H1 (cell line): ENCODE data around the gene MLNR. TPM values are rescaled to one million over a fixed set of nuclear protein-coding genes. Genes with fewer than 3 reads are reported as not detected.

ENCODE experiments used
- CTCF ChIA-PET: fragments of 300-600 bp; sonication (Branson Sonifier 250); formaldehyde crosslinking; loops from one replicate; lab custom pipeline; 2021; ENCODE audit not compliant: partially characterized antibody; lab: Charles Lee
- POLR2A ChIA-PET: fragments of 300-600 bp; sonication (Branson Sonifier 250); formaldehyde crosslinking; loops from one replicate; lab custom pipeline; 2021; ENCODE audit warnings: inconsistent platforms; ENCODE audit not compliant: partially characterized antibody; lab: Charles Lee
- DNase-seq, 2 experiments: peaks; one replicate each; pipeline versions ENCODE4 v3.0.0 to v3.0.0-alpha.2; 2010 to 2022; ENCODE audit warnings: low spot score in 2 of 2, low read depth in 1 of 2, mixed read lengths in 1 of 2
- FAIRE-seq: peaks from 2 replicates; lab custom pipeline; 2011; peaks lifted over from hg19 to GRCh38; lab: Jason Lieb, UNC
- H2AFZ ChIP-seq: 2 replicates; pipeline ENCODE4 v1.8.1; 2012; ENCODE audit warnings: low read length, inconsistent platforms
- H2AK5ac ChIP-seq: 2 replicates; pipeline ENCODE4 v1.6.1; 2013; ENCODE audit warnings: low read depth, low read length
- H2BK120ac ChIP-seq: replicated peaks from 2 replicates; pipeline ENCODE3; 2013; ENCODE audit warnings: low read depth, low read length, inconsistent platforms
- H2BK12ac ChIP-seq: 2 replicates; pipeline ENCODE4 v1.6.1; 2013; ENCODE audit warnings: low read depth, low read length
- H2BK15ac ChIP-seq: 2 replicates; pipeline ENCODE4 v1.6.1; 2013; ENCODE audit warnings: low read length
- H2BK20ac ChIP-seq: 2 replicates; pipeline ENCODE4 v1.6.1; 2013; ENCODE audit warnings: low read length
- H2BK5ac ChIP-seq: 2 replicates; pipeline ENCODE4 v1.6.1; 2013; ENCODE audit warnings: low read depth, low read length
- H3K14ac ChIP-seq: 2 replicates; pipeline ENCODE4 v1.6.1; 2013; ENCODE audit warnings: inconsistent platforms; ENCODE audit not compliant: insufficient read length
- H3K18ac ChIP-seq: 2 replicates; pipeline ENCODE4 v1.6.1; 2013; ENCODE audit warnings: low read length; ENCODE audit errors: extremely low read depth
- H3K23ac ChIP-seq: 2 replicates; pipeline ENCODE4 v1.6.1; 2013; ENCODE audit warnings: inconsistent platforms; ENCODE audit not compliant: insufficient read length
- H3K23me2 ChIP-seq: 2 replicates; pipeline ENCODE4 v1.6.1; 2013; ENCODE audit warnings: low read depth, low read length
- H3K27ac ChIP-seq: 2 replicates; pipeline ENCODE4 v1.6.1; 2011; ENCODE audit warnings: low read depth, low read length, inconsistent platforms
- H3K27me3 ChIP-seq, 4 experiments: replicated peaks in 1 of 4; 1 replicate in 1 of 4; 2 replicates in 3 of 4; pipeline versions ENCODE4 v1.6.1 to v1.8.1; 2011 to 2013; ENCODE audit warnings: low read length in 3 of 4, mild to moderate bottlenecking in 3 of 4, inconsistent platforms in 2 of 4, mixed read lengths in 2 of 4, moderate library complexity in 1 of 4; ENCODE audit not compliant: control insufficient read depth in 3 of 4, insufficient read depth in 3 of 4; ENCODE audit errors: extremely low read depth in 1 of 4
- H3K36me3 ChIP-seq, 4 experiments: 2 replicates each; pipeline versions ENCODE4 v1.6.1 to v1.8.1; 2011 to 2013; ENCODE audit warnings: mild to moderate bottlenecking in 4 of 4, low read length in 3 of 4, moderate library complexity in 2 of 4, control low read depth in 1 of 4, inconsistent platforms in 1 of 4; ENCODE audit not compliant: insufficient read depth in 4 of 4, control insufficient read depth in 2 of 4
- H3K4ac ChIP-seq: replicated peaks from 2 replicates; pipeline ENCODE3; 2013; ENCODE audit warnings: low read length, low read depth, mixed read lengths, inconsistent platforms; ENCODE audit not compliant: insufficient read length
- H3K4me1 ChIP-seq, 4 experiments: replicated peaks in 1 of 4; 1 replicate in 1 of 4; 2 replicates in 3 of 4; pipeline versions ENCODE4 v1.6.1 to v1.8.1; 2011 to 2013; ENCODE audit warnings: low read length in 3 of 4, inconsistent platforms in 2 of 4, mixed read lengths in 1 of 4; ENCODE audit not compliant: insufficient read depth in 4 of 4, control insufficient read depth in 3 of 4
- H3K4me2 ChIP-seq, 2 experiments: 2 replicates each; pipeline versions ENCODE4 v1.6.1 to v1.8.1; 2011 to 2013; ENCODE audit warnings: low read depth in 2 of 2, low read length in 2 of 2, control low read depth in 1 of 2, inconsistent platforms in 1 of 2, mild to moderate bottlenecking in 1 of 2; ENCODE audit not compliant: insufficient read depth in 1 of 2
- H3K4me3 ChIP-seq, 4 experiments: fragments of 200-600, 300-600 bp in 1 of 4; sonication (generic), shearing (Covaris generic), sonication (Bioruptor Twin) in 1 of 4; 2 replicates each; pipeline versions ENCODE4 v1.5.1 to v1.8.1; 2011 to 2016; ENCODE audit warnings: low read length in 4 of 4, low read depth in 3 of 4, control low read depth in 2 of 4, inconsistent platforms in 2 of 4, mild to moderate bottlenecking in 2 of 4, mixed read lengths in 1 of 4, moderate library complexity in 1 of 4; ENCODE audit not compliant: insufficient read depth in 2 of 4; ENCODE audit errors: extremely low read depth in 1 of 4
- H3K56ac ChIP-seq: replicated peaks from 2 replicates; pipeline ENCODE3; 2013; ENCODE audit warnings: low read depth, mild to moderate bottlenecking, mixed read lengths, low read length, inconsistent platforms; ENCODE audit not compliant: insufficient read length
- H3K79me1 ChIP-seq: 2 replicates; pipeline ENCODE4 v1.6.1; 2013; ENCODE audit warnings: low read depth, low read length, control low read depth
- H3K79me2 ChIP-seq, 2 experiments: 2 replicates each; pipeline versions ENCODE4 v1.6.1 to v1.8.1; 2012 to 2013; ENCODE audit warnings: low read length in 2 of 2, mild to moderate bottlenecking in 2 of 2, inconsistent platforms in 1 of 2; ENCODE audit not compliant: insufficient read depth in 2 of 2, control insufficient read depth in 1 of 2
- H3K9ac ChIP-seq, 4 experiments: replicated peaks in 1 of 4; 1 replicate in 1 of 4; 2 replicates in 3 of 4; pipeline versions ENCODE4 v1.6.1 to v1.8.1; 2011 to 2013; ENCODE audit warnings: low read depth in 3 of 4, low read length in 3 of 4, control low read depth in 2 of 4, mild to moderate bottlenecking in 2 of 4, moderate library complexity in 2 of 4, inconsistent platforms in 1 of 4; ENCODE audit errors: extremely low read depth in 1 of 4
- H3K9me3 ChIP-seq, 2 experiments: 2 replicates each; pipeline versions ENCODE4 v1.6.1 to v1.8.1; 2012 to 2013; ENCODE audit warnings: mild to moderate bottlenecking in 2 of 2, moderate library complexity in 2 of 2, control low read depth in 1 of 2, inconsistent platforms in 1 of 2, low read depth in 1 of 2, low read length in 1 of 2, mixed read lengths in 1 of 2; ENCODE audit not compliant: insufficient read depth in 2 of 2
- H4K20me1 ChIP-seq, 2 experiments: replicated peaks in 1 of 2; 2 replicates each; pipeline versions ENCODE3 to v1.8.1; 2011 to 2013; ENCODE audit warnings: inconsistent platforms in 2 of 2, low read length in 2 of 2, mild to moderate bottlenecking in 1 of 2; ENCODE audit not compliant: insufficient read depth in 2 of 2, control insufficient read depth in 1 of 2
- H4K5ac ChIP-seq: 2 replicates; pipeline ENCODE4 v1.6.1; 2013; ENCODE audit warnings: low read length, low read depth, mixed read lengths, inconsistent platforms; ENCODE audit not compliant: insufficient read length
- H4K8ac ChIP-seq: 2 replicates; pipeline ENCODE4 v1.8.0; 2013; ENCODE audit warnings: mild to moderate bottlenecking, moderate library complexity, low read length, inconsistent platforms; ENCODE audit not compliant: insufficient read depth; ENCODE audit errors: extremely low read depth
- H4K91ac ChIP-seq: replicated peaks from 2 replicates; pipeline ENCODE3; 2013; ENCODE audit warnings: low read length, mixed read lengths, inconsistent platforms; ENCODE audit not compliant: insufficient read length
- ATF3 ChIP-seq: IDR thresholded peaks from 2 replicates; pipeline ENCODE4 v1.6.1; 2011; ENCODE audit warnings: low read depth, mild to moderate bottlenecking, low read length; ENCODE audit not compliant: insufficient read depth
- BCL11A ChIP-seq, 2 experiments: IDR thresholded peaks; one replicate each; pipeline ENCODE4 v1.6.1; 2011; ENCODE audit warnings: low read depth in 2 of 2, low read length in 2 of 2, mild to moderate bottlenecking in 2 of 2
- CEBPB ChIP-seq: IDR thresholded peaks from 2 replicates; pipeline ENCODE4 v1.6.1; 2012; ENCODE audit warnings: low read depth, low read length
- CTBP2 ChIP-seq: IDR thresholded peaks from 2 replicates; pipeline ENCODE4 v1.7.0; 2011; ENCODE audit warnings: borderline replicate concordance, mild to moderate bottlenecking, moderate library complexity, mixed read lengths, low read length; ENCODE audit not compliant: insufficient read depth, insufficient read length
- CTCF ChIP-seq, 3 experiments: IDR thresholded peaks; 1 replicate in 2 of 3; 2 replicates in 1 of 3; pipeline versions ENCODE4 v1.5.1 to v1.6.1; 2011; ENCODE audit warnings: low read length in 3 of 3, mild to moderate bottlenecking in 3 of 3, inconsistent platforms in 2 of 3, low read depth in 1 of 3, moderate library complexity in 1 of 3; ENCODE audit not compliant: insufficient read depth in 1 of 3; ENCODE audit errors: control extremely low read depth in 1 of 3
- MAFK ChIP-seq: IDR thresholded peaks from 2 replicates; pipeline ENCODE4 v1.6.1; 2012; ENCODE audit warnings: low read depth, mild to moderate bottlenecking, improper control_type of control experiment, low read length
- MAX ChIP-seq: IDR thresholded peaks from 2 replicates; pipeline ENCODE4 v1.6.1; 2012; ENCODE audit warnings: inconsistent platforms
- NRF1 ChIP-seq: IDR thresholded peaks from 2 replicates; pipeline ENCODE4 v1.6.1; 2011; ENCODE audit warnings: mild to moderate bottlenecking, low read depth, low read length, improper control_type of control experiment
- POLR2A ChIP-seq, 2 experiments: IDR thresholded peaks; 1 replicate in 1 of 2; 2 replicates in 1 of 2; pipeline ENCODE4 v1.6.1; 2011; ENCODE audit warnings: low read depth in 2 of 2, low read length in 2 of 2, mild to moderate bottlenecking in 2 of 2; ENCODE audit errors: control extremely low read depth in 1 of 2
- POLR2AphosphoS5 ChIP-seq: IDR thresholded peaks from 2 replicates; pipeline ENCODE4 v1.6.1; 2011; ENCODE audit warnings: low read depth, low read length
- ZNF274 ChIP-seq: IDR thresholded peaks from 2 replicates; pipeline ENCODE4 v1.7.0; 2012; ENCODE audit warnings: low read length, borderline replicate concordance; ENCODE audit errors: extremely low read depth
- WGBS, 2 experiments: shearing (Covaris generic) in 1 of 2; methylation state at CpG; one replicate each; pipeline versions ENCODE4 v1.1.6 to v1.1.7; 2013 to 2015; ENCODE audit warnings: low lambda C conversion rate in 2 of 2, mixed read lengths in 2 of 2, inconsistent platforms in 1 of 2, low coverage in 1 of 2, missing lambda C conversion rate in 1 of 2; ENCODE audit not compliant: insufficient replicate concordance in 2 of 2, insufficient coverage in 1 of 2, insufficient read length in 1 of 2; ENCODE audit errors: extremely low coverage in 1 of 2, missing lambda C conversion rate in 1 of 2; 5-methylcytosine and 5-hydroxymethylcytosine counted together
- polyA plus RNA-seq, 7 experiments: library from polyadenylated mRNA; depleted of rRNA in 3 of 7; stranded (reverse) in 5 of 7; unstranded in 2 of 7; fragments of >200 nt in 5 of 7; fragments of 200-250 nt in 2 of 7; gene quantifications; 1 replicate in 5 of 7; 2 replicates in 1 of 7; 4 replicates in 1 of 7; pipeline versions ENCODE4 v1.2.1 to v1.2.3, GENCODE V29; 2011 to 2013; ENCODE audit warnings: missing spikeins in 2 of 7, mixed read lengths in 2 of 7
- total RNA-seq: library from RNA; stranded (reverse); fragmentation: NEBNext Ultra II Directional; extraction: Animal tissue kit (Norgen Biotek cat#: 25700); gene quantifications from 2 replicates; pipeline ENCODE4 v1.2.1, GENCODE V29; 2021

MLNR gene
- total and polyA plus RNA-seq, 2 of the 8 experiments (the other 6 are each of a cell fraction or from before 2014, with no cell fraction given), result 0.24 to 0.29 TPM

- no peak overlapping the region for H3K18ac ChIP-seq
- H3K36me3 ChIP-seq, result peaks cover 0 to 4% (median 0%) of the 10 kb centered on the region in 4 experiments; a peak in 1 of 8 replicates
- peak overlapping the region in 2 of 4 experiments; percentile 13 to 61; a peak in 4 of 8 replicates for H3K4me3 ChIP-seq
- H3K79me1 ChIP-seq, result no peaks in the 10 kb centered on the region
- no peak overlapping the region for H2BK12ac ChIP-seq
- H3K27me3 ChIP-seq, result peaks cover 49 to 73% (median 69%) of the 10 kb centered on the region in 4 experiments
- peaks cover 0 to 2% of the 10 kb centered on the region in 2 experiments for H4K20me1 ChIP-seq
- H2AFZ ChIP-seq, result no peak overlapping the region
- WGBS, 2 experiments, result 79% methylated on average over 4 of the region's 4 CpGs; no CpG with 5 or more reads in 1 of the 2 experiments
- no peaks in the 10 kb centered on the region for H3K79me2 ChIP-seq
- no peak overlapping the region for H3K9ac ChIP-seq
- no peak overlapping the region for H2BK20ac ChIP-seq
- no peak overlapping the region for H4K5ac ChIP-seq
- H2BK5ac ChIP-seq, result no peak overlapping the region
- FAIRE-seq (no peak), DNase-seq (no peak)
- no peak overlapping the region for H3K56ac ChIP-seq
- no peak overlapping the region for H2BK15ac ChIP-seq
- H3K23ac ChIP-seq, result no peak overlapping the region
- H4K91ac ChIP-seq, result no peak overlapping the region
- H3K4ac ChIP-seq, result no peak overlapping the region
- peaks cover 20% of the 10 kb centered on the region for H3K23me2 ChIP-seq
- H3K14ac ChIP-seq, result no peak overlapping the region
- ChIA-PET CTCF (interaction anchor here (0.8 to 1.3 kb wide), 4 partner anchors 10 to 79 kb away, joined by 3 to 5 read pairs (median 3); no protein-coding TSS in a partner anchor), POLR2A (no interaction called here)
- H3K9me3 ChIP-seq, result no peaks in the 10 kb centered on the region
- H2AK5ac ChIP-seq, result no peak overlapping the region
- no peak overlapping the region for H3K27ac ChIP-seq
- H3K4me1 ChIP-seq, result peaks cover 0 to 15% (median 8%) of the 10 kb centered on the region in 4 experiments; a peak in 6 of 7 replicates
- no peak overlapping the region for H2BK120ac ChIP-seq
- peak overlapping the region; percentile 77 to 80; a peak in 2 of 4 replicates for H3K4me2 ChIP-seq
- no peak overlapping the region for H4K8ac ChIP-seq
- TF ChIP-seq CTBP2 (no peak), POLR2A (IDR thresholded peaks at IDR 0.05; ENCODE audit: control extremely low read depth in 1 of 2, low read depth in 2 of 2, low read length in 2 of 2) (no peak), ZNF274 (no peak), MAX (no peak), POLR2AphosphoS5 (no peak), CEBPB (no peak), CTCF (IDR thresholded peaks at IDR 0.05; ENCODE audit: control extremely low read depth in 1 of 3, insufficient read depth in 1 of 3, low read depth in 1 of 3, low read length in 3 of 3) (no peak), BCL11A (IDR thresholded peaks at IDR 0.05; ENCODE audit: low read depth in 2 of 2, low read length in 2 of 2) (no peak), ATF3 (no peak), MAFK (no peak), NRF1 (no peak)
Observed at GRCh38 chr13:49221590-49221965, 1.4 kb downstream of the MLNR start.
